ENCODE measurements around the gene DAB2IP.
"Not testable (repeated sequence)": the region's sequence is repeated elsewhere in the genome, so short reads cannot be mapped to it uniquely, and the experiment has no call there.

The DAB2IP gene

GRCh38 chr9:121738968-121739367 is 87.5 kb downstream of the DAB2IP start:
- Histone ChIP-seq H3K9ac (ENCODE audit: low read depth, low read length) (no peak overlapping the region), H3K4me1 (ENCODE audit: control insufficient read depth, insufficient read depth, low read length) (peaks cover 23% of the 10 kb centered on the region), H3K27me3 (ENCODE audit: control insufficient read depth, insufficient read depth, low read length) (no peaks in the 10 kb centered on the region)

GRCh38 chr9:121739971-121740370 is 88.5 kb downstream of the DAB2IP start:
- H3K4me1 ChIP-seq (ENCODE audit: control insufficient read depth, insufficient read depth, low read length), result peaks cover 23% of the 10 kb centered on the region
- H3K4me3 ChIP-seq (ENCODE audit: low read depth, low read length), result no peak overlapping the region
- no peaks in the 10 kb centered on the region for H3K27me3 ChIP-seq (ENCODE audit: control insufficient read depth, insufficient read depth, low read length)
- no peaks in the 10 kb centered on the region for H3K36me3 ChIP-seq (ENCODE audit: control insufficient read depth, insufficient read depth, low read length)
- no peaks in the 10 kb centered on the region for H3K9me3 ChIP-seq (ENCODE audit: control insufficient read depth, insufficient read depth, low read length)
- H3K9ac ChIP-seq (ENCODE audit: low read depth, low read length), result no peak overlapping the region

More at GRCh38 chr9:121738968-121739367, 87.5 kb downstream of the DAB2IP start:
- no peaks in the 10 kb centered on the region for H3K9me3 ChIP-seq (ENCODE audit: control insufficient read depth, insufficient read depth, low read length)
- no peaks in the 10 kb centered on the region for H3K36me3 ChIP-seq (ENCODE audit: control insufficient read depth, insufficient read depth, low read length)
- H3K4me3 ChIP-seq (ENCODE audit: low read depth, low read length), result no peak overlapping the region

GRCh38 chr9:121741228-121741918 is 89.9 kb downstream of the DAB2IP start:
- peaks cover 18% of the 10 kb centered on the region for H3K4me1 ChIP-seq (ENCODE audit: control insufficient read depth, insufficient read depth, low read length)
- H3K27me3 ChIP-seq (ENCODE audit: control insufficient read depth, insufficient read depth, low read length), result no peaks in the 10 kb centered on the region
- no peak overlapping the region for H3K4me3 ChIP-seq (ENCODE audit: low read depth, low read length)
- no peaks in the 10 kb centered on the region for H3K9me3 ChIP-seq (ENCODE audit: control insufficient read depth, insufficient read depth, low read length)
- H3K9ac ChIP-seq (ENCODE audit: low read depth, low read length), result no peak overlapping the region
- no peaks in the 10 kb centered on the region for H3K36me3 ChIP-seq (ENCODE audit: control insufficient read depth, insufficient read depth, low read length)

- H3K36me3 ChIP-seq (ENCODE audit: control insufficient read depth, insufficient read depth, low read length); H3K9me3 ChIP-seq (ENCODE audit: control insufficient read depth, insufficient read depth, low read length); H3K4me3 ChIP-seq (ENCODE audit: low read depth, low read length); H3K9ac ChIP-seq (ENCODE audit: low read depth, low read length); H3K27me3 ChIP-seq (ENCODE audit: control insufficient read depth, insufficient read depth, low read length): not testable (repeated sequence)
- peaks cover 18% of the 10 kb centered on the region for H3K4me1 ChIP-seq (ENCODE audit: control insufficient read depth, insufficient read depth, low read length)
These were observed 90.5 kb downstream of the DAB2IP start for GRCh38 chr9:121741919-121742283.

GRCh38 chr9:121742923-121743322 is 91.5 kb downstream of the DAB2IP start:
- Histone ChIP-seq H3K9me3 (ENCODE audit: control insufficient read depth, insufficient read depth, low read length) (no peaks in the 10 kb centered on the region), H3K27me3 (ENCODE audit: control insufficient read depth, insufficient read depth, low read length) (no peaks in the 10 kb centered on the region), H3K36me3 (ENCODE audit: control insufficient read depth, insufficient read depth, low read length) (no peaks in the 10 kb centered on the region), H3K4me3 (ENCODE audit: low read depth, low read length) (no peak overlapping the region), H3K4me1 (ENCODE audit: control insufficient read depth, insufficient read depth, low read length) (peaks cover 18% of the 10 kb centered on the region), H3K9ac (ENCODE audit: low read depth, low read length) (no peak overlapping the region)

- H3K4me1 ChIP-seq (ENCODE audit: control insufficient read depth, insufficient read depth, low read length), result peaks cover 15% of the 10 kb centered on the region
- no peaks in the 10 kb centered on the region for H3K27me3 ChIP-seq (ENCODE audit: control insufficient read depth, insufficient read depth, low read length)
- H3K9ac ChIP-seq (ENCODE audit: low read depth, low read length), result peak overlapping the region; percentile 12
- H3K9me3 ChIP-seq (ENCODE audit: control insufficient read depth, insufficient read depth, low read length), result no peaks in the 10 kb centered on the region
- peaks cover 2% of the 10 kb centered on the region for H3K36me3 ChIP-seq (ENCODE audit: control insufficient read depth, insufficient read depth, low read length)
- no peak overlapping the region for H3K4me3 ChIP-seq (ENCODE audit: low read depth, low read length)
These were observed 92.1 kb downstream of the DAB2IP start for GRCh38 chr9:121743441-121744001.

GRCh38 chr9:121744002-121744686 is 92.7 kb downstream of the DAB2IP start:
- no peak overlapping the region for H3K4me3 ChIP-seq (ENCODE audit: low read depth, low read length)
- peaks cover 9% of the 10 kb centered on the region for H3K4me1 ChIP-seq (ENCODE audit: control insufficient read depth, insufficient read depth, low read length)
- H3K9me3 ChIP-seq (ENCODE audit: control insufficient read depth, insufficient read depth, low read length), result no peaks in the 10 kb centered on the region
- no peaks in the 10 kb centered on the region for H3K27me3 ChIP-seq (ENCODE audit: control insufficient read depth, insufficient read depth, low read length)
- H3K36me3 ChIP-seq (ENCODE audit: control insufficient read depth, insufficient read depth, low read length), result peaks cover 2% of the 10 kb centered on the region
- peak overlapping the region; percentile 39 for H3K9ac ChIP-seq (ENCODE audit: low read depth, low read length)

GRCh38 chr9:121744687-121745395 is 93.4 kb downstream of the DAB2IP start:
- Histone ChIP-seq H3K4me1 (ENCODE audit: control insufficient read depth, insufficient read depth, low read length) (peaks cover 8% of the 10 kb centered on the region), H3K9me3 (ENCODE audit: control insufficient read depth, insufficient read depth, low read length) (no peaks in the 10 kb centered on the region), H3K9ac (ENCODE audit: low read depth, low read length) (peak overlapping the region; percentile 39), H3K27me3 (ENCODE audit: control insufficient read depth, insufficient read depth, low read length) (no peaks in the 10 kb centered on the region), H3K36me3 (ENCODE audit: control insufficient read depth, insufficient read depth, low read length) (peaks cover 2% of the 10 kb centered on the region), H3K4me3 (ENCODE audit: low read depth, low read length) (no peak overlapping the region)

GRCh38 chr9:121745396-121745695 is 93.9 kb downstream of the DAB2IP start:
- Histone ChIP-seq H3K4me3 (ENCODE audit: low read depth, low read length) (no peak overlapping the region), H3K9me3 (ENCODE audit: control insufficient read depth, insufficient read depth, low read length) (no peaks in the 10 kb centered on the region), H3K9ac (ENCODE audit: low read depth, low read length) (no peak overlapping the region), H3K36me3 (ENCODE audit: control insufficient read depth, insufficient read depth, low read length) (peaks cover 2% of the 10 kb centered on the region), H3K4me1 (ENCODE audit: control insufficient read depth, insufficient read depth, low read length) (peaks cover 8% of the 10 kb centered on the region), H3K27me3 (ENCODE audit: control insufficient read depth, insufficient read depth, low read length) (no peaks in the 10 kb centered on the region)

- H3K9ac ChIP-seq (ENCODE audit: low read depth, low read length), result no peak overlapping the region
- no peaks in the 10 kb centered on the region for H3K27me3 ChIP-seq (ENCODE audit: control insufficient read depth, insufficient read depth, low read length)
These were observed 95.0 kb downstream of the DAB2IP start for GRCh38 chr9:121746411-121746810.

GRCh38 chr9:121746866-121747265 is 95.4 kb downstream of the DAB2IP start:
- Histone ChIP-seq H3K9me3 (ENCODE audit: control insufficient read depth, insufficient read depth, low read length) (no peaks in the 10 kb centered on the region), H3K9ac (ENCODE audit: low read depth, low read length) (no peak overlapping the region), H3K27me3 (ENCODE audit: control insufficient read depth, insufficient read depth, low read length) (no peaks in the 10 kb centered on the region), H3K4me1 (ENCODE audit: control insufficient read depth, insufficient read depth, low read length) (peaks cover 8% of the 10 kb centered on the region), H3K36me3 (ENCODE audit: control insufficient read depth, insufficient read depth, low read length) (peaks cover 2% of the 10 kb centered on the region), H3K4me3 (ENCODE audit: low read depth, low read length) (no peak overlapping the region)

More at GRCh38 chr9:121746411-121746810, 95.0 kb downstream of the DAB2IP start:
- peaks cover 8% of the 10 kb centered on the region for H3K4me1 ChIP-seq (ENCODE audit: control insufficient read depth, insufficient read depth, low read length)
- peaks cover 2% of the 10 kb centered on the region for H3K36me3 ChIP-seq (ENCODE audit: control insufficient read depth, insufficient read depth, low read length)
- H3K4me3 ChIP-seq (ENCODE audit: low read depth, low read length), result no peak overlapping the region
- no peaks in the 10 kb centered on the region for H3K9me3 ChIP-seq (ENCODE audit: control insufficient read depth, insufficient read depth, low read length)
